HG03469 (cell line): ENCODE results near the gene AGO3.

Source experiments
- ATAC-seq: cut with Tn5 transposase; IDR thresholded peaks from one replicate; pipeline ENCODE4 v1.9.1; 2021; ENCODE audit warnings: mild to moderate bottlenecking, moderate library complexity, moderate number of reproducible peaks; ENCODE audit not compliant: unreplicated experiment

AGO3 gene

DNA sequence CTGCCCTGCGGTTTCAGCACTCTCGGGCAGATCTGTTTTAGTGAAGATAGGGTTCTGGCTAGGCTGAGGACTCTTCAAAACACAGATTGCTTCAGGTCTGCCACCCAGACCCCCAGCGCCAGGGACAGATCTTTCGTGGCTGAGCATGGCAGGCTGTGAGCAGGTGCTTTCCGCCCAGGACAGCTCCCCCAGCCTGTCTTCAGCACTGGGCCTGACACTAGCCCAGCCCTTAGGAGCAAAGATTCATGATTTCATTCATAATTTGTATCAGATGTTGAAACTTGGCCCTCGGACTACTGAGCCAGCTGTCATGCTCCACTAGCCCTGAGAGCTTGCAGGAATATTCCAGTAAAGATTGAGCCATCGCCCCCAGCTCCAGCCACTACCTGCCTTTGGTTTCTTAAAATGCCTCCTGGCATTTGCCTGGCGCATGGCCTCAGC, 163.7 kb downstream of the AGO3 start:
- no peak for ATAC-seq

DNA sequence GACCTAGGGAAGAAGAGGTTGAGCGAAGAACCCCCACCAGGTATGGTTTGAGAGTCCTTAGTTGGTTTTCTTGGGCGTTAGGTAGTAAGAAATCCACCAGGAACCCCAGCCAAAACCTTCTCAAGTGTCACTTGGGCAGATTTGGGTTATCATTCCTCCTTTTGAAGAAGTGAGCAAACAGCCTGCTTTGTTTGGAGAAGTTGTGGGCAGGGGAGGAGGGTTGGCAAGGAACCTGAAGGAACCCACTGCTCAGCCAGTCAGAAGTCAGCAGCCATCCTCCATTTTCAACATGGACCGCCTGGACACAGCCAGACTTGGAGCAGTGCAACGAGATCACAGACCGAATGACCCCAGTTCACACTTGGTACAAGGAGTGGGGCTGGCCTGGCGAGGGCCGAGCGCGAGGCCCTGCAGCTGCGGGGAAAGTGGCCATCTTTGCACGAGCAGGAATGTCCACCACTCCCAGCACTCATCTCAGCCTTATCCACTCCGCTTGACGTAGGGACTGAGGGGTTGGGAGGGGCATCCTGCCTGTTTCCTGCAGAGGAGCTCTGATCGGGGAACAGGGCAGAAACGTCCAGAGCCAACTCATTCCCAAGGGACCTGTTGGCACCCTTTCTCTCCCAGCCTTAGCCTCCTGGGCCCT, 165.0 kb downstream of the AGO3 start:
- no peak for ATAC-seq

DNA sequence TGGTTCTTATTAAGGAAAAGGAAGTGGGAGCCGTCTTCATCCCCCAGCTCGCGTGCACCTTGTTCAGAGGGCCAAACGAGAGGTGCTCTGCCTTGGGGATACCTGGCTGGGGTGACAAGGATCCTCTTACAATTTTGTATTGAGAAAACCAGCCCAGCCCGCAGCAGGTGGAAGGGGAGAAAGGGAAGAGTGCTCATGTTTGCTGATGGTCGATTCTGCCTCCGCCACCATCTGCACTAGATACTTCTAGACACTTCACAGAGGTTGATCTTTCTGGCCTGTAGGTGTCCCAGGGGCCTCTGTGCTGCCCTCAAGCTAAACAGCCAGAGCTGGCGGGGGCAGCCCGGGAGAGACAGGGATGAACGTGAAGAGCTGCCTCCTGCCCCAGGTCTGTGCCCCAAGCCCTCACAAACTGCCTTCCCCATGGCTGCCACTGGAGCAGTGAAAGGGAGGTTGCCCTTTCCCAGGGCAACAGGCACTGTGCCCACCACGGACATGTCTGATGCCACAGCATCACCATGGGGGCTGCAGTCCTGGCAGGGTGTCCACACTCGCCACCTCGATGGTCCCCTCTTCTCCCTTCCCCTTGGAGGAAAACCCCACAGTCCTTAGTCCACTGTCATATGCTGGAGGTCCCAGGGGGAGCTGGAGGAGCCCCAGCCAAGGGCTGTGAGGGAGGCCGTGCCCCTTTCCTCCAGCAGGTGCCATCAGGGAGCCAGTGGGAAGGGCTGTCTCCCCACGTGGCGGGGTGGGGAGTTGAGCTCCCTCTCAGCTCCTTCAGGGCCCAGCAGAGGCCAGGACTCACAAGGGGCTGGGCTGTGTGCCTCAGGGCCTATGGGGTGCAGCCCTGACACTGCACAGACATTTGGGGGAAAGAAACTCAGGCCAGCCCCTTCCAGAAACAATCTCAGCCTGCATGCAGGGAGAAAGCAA, 165.9 kb downstream of the AGO3 start:
- no peak for ATAC-seq

DNA sequence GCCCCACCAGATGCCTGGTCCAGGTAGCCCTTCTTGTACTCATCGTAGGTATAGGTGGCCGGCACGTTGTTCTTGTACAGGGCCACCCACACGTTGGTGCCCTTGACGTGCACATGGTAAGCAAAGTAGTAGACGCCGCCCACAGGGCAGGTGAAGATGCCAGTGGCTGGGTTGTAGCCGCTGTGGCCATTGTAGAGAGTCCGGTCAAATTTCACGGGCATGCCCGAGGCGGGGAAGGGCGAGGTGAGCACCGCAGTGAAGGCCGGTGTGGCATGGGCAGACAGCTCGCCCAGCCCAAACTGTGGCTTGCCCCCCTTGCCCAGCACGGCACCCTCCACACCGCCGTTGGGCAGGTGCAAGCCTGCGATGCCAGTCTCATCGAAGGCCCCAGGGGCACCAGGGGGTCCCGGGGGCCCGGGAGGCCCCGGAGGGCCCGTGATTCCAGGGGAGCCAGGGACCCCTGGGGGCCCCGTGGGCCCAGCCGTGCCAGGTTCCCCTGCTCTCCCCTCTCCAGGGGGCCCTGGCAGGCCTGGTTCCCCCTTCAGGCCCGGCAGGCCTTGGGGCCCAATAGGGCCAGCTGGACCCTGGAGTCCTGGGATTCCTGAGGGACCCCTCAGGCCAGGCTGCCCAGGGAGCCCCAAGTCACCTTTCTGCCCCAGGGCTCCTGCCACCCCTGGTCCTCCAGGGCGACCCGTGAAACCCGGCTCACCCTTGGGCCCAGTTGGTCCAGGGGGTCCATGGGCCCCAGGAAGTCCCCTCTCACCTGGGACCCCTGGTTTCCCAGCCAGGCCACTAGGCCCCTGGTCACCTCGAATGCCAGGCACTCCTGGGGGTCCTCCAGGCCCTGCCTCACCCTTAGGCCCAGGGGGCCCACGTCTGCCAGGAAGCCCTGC, 167.0 kb downstream of the AGO3 start:
- ATAC-seq: no peak

DNA sequence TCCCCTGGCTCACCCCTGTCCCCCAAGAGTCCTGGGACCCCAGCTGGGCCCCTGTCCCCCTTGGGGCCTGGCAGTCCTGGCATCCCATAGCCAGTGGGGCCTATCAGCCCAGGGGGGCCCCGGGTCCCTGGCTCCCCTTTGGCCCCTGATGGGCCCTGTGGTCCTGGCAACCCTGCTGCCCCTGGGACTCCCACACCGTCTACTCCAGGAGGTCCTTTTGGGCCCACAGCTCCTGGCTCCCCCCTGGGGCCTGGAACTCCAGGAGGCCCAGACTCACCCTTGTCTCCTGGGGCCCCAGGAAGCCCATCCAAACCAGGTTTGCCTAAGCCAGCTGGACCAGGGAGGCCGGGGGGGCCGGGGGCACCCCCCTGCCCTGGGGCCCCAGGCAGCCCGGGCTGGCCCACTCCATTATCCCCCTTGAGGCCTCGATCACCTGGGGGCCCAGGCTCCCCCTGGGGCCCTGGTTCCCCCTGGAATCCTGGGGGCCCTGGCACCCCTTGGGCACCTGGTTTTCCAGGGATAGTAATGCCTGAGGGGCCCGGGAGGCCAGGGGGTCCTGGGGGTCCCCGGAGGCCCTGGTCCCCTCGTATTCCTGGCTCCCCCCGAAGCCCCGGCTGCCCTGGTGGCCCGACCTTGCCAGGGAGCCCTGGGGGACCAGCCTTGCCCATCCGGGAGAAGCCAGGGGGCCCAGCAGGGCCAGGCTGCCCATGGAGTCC, 167.9 kb downstream of the AGO3 start:
- ATAC-seq: no peak

DNA sequence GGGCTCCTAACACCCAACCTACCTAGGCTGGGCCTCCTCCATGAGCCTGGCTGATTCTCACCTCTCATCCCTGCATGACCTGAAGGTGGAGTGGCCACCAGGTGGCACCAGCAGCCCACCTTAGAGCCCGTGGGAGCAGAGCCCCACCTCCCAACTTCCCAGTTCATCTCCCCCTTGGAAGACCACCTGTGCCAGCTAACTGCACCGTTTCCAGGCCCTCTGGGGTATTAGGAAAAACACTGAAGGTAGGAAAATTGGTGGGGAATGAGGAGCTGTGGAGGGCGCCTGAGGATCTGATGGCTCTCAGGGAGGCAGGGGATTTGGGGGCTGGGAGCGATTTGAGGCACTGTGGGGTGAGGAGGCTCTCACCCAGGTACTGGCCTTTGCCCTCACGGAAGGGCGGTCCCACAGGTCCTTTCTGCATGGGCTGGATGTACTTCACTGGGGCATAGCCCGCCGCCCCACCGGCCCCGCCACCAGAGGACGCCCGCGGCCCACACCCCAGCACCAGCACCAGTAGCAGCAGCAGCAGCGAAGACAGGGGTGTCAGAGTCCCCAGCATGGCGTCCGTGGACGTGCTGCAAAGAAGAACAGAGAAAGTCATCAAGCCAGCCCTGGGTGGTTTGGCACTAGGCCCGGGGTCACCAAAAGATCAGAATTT, 168.9 kb downstream of the AGO3 start:
- no peak for ATAC-seq

DNA sequence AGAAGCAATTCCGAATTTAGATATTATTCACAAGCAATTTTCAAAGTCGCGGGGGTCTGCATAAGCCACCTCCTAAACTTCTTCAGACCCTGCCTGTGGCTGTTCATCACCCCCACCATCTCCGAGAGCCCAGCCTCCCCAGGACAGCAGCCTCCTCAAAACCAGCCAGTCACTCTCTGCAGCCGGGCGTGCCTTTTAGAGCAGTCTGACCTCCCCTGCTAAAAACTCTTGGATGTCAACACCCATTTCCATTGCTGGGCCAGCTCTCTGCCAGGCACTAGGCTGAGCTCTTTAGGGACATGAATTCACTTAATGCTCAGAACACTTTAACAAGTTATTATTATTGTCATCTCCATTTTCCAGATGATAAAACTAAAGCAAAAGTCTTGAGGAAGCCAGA, 169.5 kb downstream of the AGO3 start:
- ATAC-seq: no peak

DNA sequence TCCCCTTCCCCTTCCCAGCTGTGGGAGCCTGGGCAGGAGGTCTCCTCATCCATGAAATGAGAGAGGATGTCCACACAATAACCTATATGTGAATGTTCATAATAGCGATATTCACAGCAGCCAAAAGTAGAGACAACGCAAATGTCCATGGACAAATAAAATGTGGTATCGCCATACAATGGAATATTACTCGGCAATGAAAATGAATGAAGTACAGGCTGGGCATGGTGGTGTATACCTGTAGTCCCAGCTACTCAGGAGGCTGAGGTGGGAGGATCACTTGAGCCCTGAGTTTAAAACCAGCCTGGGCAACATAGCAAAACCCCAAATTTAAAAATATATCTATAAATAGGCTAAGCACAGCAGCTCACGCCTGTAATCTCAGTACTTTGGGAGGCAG, 170.6 kb downstream of the AGO3 start:
- ATAC-seq: no peak

DNA sequence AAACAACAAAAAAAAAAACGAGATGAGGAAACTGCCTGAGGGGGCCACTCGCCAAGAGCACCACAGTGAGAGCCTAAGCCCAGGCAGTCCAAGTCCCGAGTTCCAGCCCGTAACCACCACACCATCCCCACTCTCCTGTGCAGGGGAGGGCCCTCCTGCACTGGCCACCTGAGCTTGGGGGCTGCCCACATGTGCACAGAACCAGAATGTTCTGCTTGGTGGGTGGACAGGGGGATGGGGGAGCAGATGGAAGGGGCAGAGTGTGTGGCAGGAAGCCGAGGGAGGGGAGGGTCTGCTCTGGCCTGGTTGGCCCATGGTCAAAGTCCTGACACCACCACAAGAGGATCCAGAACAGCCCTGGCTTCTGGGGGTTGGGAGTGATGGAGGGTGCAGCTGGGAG, 175.4 kb downstream of the AGO3 start:
- ATAC-seq: no peak

DNA sequence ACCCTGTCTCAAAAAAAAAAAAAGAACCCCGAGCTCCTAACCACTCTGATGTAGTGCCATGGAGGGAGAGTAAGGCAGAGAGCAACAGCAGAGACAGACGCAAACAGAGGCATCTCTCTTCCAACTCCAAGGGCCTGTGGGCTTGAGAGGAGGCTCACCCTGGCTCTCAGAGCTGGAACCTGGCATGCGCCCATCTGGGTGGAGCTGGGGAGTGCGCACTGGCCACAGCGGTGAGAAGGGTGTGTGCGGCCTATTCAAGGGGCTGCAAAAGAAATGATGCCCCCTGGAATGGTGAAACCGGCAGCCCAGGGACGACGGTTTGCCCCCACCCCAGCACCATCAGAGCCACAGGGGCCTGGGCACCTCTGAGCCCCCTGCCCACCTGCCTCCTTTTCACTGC, 176.5 kb downstream of the AGO3 start:
- ATAC-seq: no peak

DNA sequence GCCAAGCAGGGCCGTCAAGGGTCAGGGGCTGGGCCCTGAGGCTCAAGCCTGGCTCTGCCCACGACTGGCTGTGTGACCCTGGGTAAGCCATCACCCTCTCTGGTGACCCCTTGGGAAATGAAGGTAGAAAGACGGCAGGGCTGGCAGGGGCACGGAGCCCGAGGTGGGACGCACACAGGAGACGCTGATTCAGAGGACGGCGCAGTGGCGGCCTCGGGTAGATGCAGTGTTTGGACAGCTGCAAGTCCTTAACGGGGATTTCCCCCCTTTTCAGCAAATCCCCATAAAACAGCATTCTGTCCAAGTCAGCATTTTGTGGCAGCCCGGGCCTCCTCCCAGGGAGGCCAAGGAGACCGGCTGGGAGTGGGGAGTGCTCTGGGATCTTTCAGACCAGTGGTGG, 177.4 kb downstream of the AGO3 start:
- no peak for ATAC-seq

DNA sequence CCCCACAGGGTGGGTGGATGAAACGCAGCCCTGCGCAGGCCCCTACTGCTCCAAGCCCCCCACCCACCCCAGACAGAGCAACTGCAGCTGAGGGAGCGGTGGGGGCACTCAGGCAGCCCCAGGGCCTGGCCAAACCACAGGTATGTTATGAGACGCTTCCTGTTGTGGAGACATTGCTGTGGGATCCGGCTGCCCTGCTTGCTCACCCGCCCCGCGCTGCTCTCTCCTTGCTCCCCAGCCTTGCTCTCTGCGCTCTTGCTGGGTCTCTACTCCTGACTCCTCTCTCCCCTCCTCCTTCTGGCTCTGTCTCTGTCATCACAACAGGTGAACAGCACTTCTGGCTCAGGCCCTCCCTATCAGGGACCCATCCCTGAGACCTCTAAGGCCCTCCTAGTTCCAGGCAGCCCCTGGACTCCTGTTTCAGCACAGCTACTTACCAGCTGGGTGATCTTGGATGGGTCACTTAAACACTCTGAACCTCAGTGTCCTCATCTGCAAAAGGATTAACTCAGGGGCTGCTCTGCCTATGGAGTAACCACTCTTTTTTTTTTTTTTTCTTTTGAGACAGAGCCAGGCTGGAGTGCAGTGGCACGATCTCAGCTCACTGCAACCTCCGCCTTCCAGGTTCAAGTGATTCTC, 178.3 kb downstream of the AGO3 start:
- ATAC-seq: no peak

DNA sequence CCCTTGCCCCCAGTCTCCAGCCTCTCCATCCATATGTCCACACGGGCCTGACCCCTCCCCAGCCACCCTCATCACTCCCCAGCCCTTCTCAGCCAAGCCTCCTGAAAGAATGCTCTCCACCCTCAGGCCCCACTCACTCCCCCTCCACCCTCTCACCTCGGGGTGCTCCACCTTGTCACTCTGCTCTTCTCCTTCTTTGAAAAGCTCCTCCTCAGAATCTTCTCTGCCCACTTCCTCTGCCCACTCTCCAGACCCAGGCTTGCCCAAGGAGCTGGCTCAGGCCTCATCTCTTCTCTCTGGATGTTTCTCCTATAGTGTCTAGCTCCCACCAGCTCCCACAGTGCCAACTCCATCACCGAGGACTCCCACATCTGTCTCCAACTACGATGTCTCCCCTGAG, 180.2 kb downstream of the AGO3 start:
- ATAC-seq: no peak

DNA sequence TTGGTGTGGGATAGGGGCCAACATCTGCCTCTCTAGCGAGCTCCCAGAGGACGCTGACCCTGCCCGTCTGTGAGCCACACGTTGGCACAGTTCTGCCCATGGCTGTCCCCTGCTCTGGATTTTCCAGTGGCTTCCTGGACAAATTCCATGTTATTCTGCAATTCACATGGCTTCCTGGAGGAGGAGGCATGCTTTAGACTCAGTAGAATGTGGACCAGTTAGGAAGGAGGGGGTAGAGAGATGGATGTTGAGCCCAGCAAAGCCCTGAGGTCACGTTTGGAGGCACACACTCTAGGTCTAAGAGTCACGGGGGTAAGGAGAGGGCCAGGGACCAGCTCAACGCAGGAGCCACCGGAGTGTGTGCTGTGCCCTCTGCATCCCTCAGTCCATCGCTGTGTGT, 181.9 kb downstream of the AGO3 start:
- no peak for ATAC-seq

DNA sequence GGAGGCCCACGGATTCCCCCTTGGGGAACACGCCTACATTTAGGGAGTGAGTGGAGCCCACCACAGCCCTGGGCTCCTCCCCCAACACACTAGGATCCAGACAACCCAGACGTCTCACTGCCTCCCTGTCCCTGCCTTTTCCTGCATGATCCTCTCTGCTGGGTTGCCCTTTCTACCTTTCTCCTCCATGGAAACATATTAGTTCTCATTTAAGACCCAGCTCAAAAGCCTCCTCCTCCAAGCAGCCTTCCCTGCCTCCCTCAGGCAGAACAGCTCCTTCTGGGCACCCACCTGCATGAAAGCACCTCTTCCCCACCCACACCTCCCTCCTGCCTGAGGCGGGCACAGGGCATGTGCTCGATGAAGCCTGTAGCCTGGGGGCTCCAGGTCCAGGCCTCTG, 183.5 kb downstream of the AGO3 start:
- ATAC-seq: no peak

DNA sequence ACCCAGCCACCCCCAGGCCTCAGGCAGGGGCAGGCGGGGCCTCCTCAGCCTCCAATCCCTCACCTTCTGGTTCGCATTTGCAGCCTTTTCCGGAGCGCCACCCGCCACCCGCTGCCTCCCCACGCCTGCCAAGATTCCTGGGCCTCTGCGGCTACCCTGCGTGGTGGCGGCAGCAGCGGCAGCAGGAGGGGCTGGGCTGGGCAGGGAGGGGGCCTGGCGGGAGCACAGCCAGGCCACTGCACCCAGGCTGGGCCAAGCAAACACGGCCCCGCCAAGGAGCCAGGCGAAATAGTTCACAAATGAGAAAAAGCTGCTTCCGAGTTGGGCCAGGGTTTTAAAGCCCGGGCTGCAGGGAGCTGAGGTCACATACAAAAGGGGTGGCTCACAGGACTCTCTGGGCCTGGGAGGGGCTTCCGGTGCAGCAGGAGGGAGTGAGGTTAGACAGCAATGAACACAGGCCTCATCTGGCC, 184.3 kb downstream of the AGO3 start:
- no peak for ATAC-seq

DNA sequence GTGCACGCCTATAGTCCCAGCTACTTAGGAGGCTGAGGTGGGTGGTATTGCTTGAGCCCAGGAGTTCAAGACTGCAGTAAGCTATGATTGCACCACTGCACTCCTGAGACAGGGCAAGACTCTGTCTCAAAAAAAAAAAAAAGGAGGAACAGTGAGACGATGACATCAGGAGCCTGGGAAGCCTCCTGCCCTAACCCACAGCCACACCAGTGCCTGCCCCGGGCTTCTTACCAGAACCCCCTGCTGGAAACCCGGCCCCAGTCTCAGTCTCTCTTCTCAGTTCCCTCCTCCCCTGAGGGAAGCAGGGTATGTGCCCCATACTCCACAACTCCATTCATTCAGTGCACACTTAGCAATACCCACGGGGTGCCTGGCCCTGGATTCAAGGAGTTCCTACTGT, 185.0 kb downstream of the AGO3 start:
- no peak for ATAC-seq

DNA sequence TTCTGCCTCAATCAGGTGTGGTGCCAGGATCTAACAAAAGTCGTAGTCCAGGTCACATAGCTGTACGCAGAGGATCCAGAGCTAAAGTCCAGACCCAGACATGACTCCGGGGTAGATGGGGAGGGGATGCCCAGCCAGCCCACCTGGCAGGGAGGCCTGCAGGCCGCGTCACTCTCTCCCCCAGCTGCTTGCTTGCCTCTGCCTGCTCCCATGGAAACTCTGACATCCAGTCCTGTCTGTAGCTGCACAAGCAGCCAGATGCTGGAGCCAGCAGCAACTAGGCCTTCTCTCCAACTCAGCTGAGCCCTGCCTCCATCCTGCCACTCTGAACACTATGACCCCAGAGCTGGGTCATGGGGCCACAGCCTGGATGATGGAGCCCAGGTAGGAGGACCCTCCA, 186.0 kb downstream of the AGO3 start:
- no peak for ATAC-seq

DNA sequence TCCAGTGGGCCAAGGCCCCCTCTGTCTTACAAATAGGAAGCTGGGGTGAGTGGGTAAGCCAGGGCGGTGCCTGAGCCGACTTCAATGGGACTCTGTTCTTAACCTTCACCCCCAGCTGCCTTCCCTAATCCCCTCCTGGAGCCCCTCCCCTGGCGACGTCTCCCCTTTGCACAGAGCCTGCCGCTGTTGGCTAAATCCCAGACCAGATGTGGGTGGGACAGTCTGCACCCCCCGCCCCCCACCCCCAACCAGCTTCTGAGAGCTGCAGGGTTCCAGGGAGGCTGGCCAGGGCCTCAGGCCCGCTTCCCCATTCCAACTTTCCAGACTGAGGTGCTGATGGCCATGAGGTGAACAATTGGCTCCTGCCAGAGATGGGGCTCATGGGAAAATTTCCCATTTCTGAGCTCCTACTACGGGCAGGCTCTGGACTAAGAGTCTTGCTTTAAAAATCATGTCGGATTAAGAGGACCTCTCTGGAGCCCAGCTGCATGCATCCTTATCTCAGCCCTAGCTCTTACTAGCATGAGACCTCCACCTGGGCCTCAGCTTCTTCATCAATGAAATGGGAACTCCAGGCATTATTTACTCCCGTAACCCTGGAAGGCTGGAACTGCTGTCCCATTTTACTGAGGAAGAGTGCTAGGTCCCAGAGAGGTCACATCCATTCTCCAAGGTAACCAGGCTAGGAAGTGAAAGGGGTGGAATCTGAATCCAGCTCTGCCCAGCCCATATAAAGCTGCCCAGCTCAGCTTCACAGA, 187.7 kb downstream of the AGO3 start:
- ATAC-seq: no peak
